MG63 (cell line): Measurements from ENCODE around the gene TMPRSS5. TPM values are rescaled to one million over a fixed set of nuclear protein-coding genes. Genes with fewer than 3 reads are reported as not detected.
"Not testable (repeated sequence)": the region's sequence is repeated elsewhere in the genome, so short reads cannot be mapped to it uniquely, and the experiment has no call there.

Experiments used
- DNase-seq: peaks from one replicate; pipeline ENCODE4 v3.0.0-alpha.2; 2020
- H3K27me3 ChIP-seq: fragments of 250-450 bp; sonication (Bioruptor Pico); 2 replicates; pipeline ENCODE4 v1.5.1; 2020; ENCODE audit warnings: mild to moderate bottlenecking, moderate library complexity
- H3K36me3 ChIP-seq: fragments of 250-450 bp; sonication (Bioruptor Pico); 2 replicates; pipeline ENCODE4 v1.5.1; 2020; ENCODE audit warnings: mild to moderate bottlenecking, moderate library complexity
- H3K4me3 ChIP-seq: fragments of 250-450 bp; sonication (Bioruptor Pico); 2 replicates; pipeline ENCODE4 v1.5.1; 2020; ENCODE audit warnings: mild to moderate bottlenecking, moderate library complexity
- H3K9me3 ChIP-seq: fragments of 250-450 bp; sonication (Bioruptor Pico); 2 replicates; pipeline ENCODE4 v1.5.1; 2020; ENCODE audit warnings: mild to moderate bottlenecking, moderate library complexity
- total RNA-seq: library from RNA; depleted of rRNA; stranded (reverse); fragments of >200 nt; shearing (Covaris generic); gene quantifications from 2 replicates; pipeline ENCODE4 v1.2.3, GENCODE V29; 2014; ENCODE audit warnings: low replicate concordance

TMPRSS5 gene
- total RNA-seq, 1 experiment from 2014 or later: not detected

GRCh38 chr11:113715273-113715672, 9.2 kb upstream of the TMPRSS5 start:
- Histone ChIP-seq H3K9me3 (no peaks in the 10 kb centered on the region), H3K27me3 (no peaks in the 10 kb centered on the region), H3K36me3 (peaks cover 5% of the 10 kb centered on the region; the same call in 1 of the 2 replicates), H3K4me3 (no peak overlapping the region)
- DNase-seq: no peak

GRCh38 chr11:113710989-113711388, 4.9 kb upstream of the TMPRSS5 start:
- no peak for DNase-seq
- Histone ChIP-seq H3K27me3 (no peaks in the 10 kb centered on the region), H3K9me3 (no peaks in the 10 kb centered on the region), H3K4me3 (no peak overlapping the region), H3K36me3 (peaks cover 5% of the 10 kb centered on the region)

GRCh38 chr11:113703551-113703950, 2.6 kb downstream of the TMPRSS5 start:
- not testable (repeated sequence) for DNase-seq, H3K9me3 ChIP-seq

DNA sequence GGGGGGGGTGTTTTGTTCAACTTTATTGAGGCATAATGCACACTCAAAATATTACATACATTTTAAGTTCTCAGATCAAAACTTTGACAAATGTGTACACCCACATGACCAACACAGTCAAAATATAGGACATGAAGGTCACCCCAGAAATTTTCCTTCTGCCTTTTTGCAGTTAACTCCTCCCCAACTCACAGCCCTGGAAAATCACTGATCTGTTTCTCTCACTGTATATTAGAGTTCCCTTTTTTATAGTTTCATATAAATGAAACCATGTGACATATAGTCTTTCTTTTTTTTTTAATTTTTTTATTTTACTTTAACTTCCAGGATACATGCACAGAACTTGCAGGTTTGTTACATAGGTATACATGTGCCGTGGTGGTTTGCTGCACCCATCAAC, 4.6 kb downstream of the TMPRSS5 start:
- Histone ChIP-seq H3K4me3 (no peak overlapping the region), H3K9me3 (no peaks in the 10 kb centered on the region), H3K36me3 (no peaks in the 10 kb centered on the region), H3K27me3 (no peaks in the 10 kb centered on the region)
- DNase-seq: no peak

More at GRCh38 chr11:113703551-113703950, 2.6 kb downstream of the TMPRSS5 start:
- H3K27me3 ChIP-seq, H3K36me3 ChIP-seq, H3K4me3 ChIP-seq: not testable (repeated sequence)

DNA sequence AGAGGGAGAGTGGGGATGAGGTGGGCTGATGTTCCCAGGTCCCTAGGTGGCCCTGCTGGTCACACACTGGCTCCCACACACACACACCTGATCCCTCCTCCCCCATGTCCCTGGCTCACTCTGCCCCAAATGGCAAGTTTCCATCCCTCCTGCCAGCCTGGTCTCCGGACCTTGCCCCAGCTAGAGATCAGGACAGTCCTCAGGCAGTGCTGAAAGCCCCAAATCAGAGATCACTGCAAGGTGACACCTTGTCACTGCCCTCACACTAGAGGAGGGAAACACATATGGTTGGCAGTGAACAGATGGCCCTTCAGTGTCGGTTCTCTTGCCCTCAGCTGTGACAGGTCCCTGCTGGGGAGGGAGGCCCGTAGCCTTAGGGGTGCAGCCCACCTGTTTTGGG, 7.6 kb downstream of the TMPRSS5 start:
- H3K27me3 ChIP-seq: no peaks in the 10 kb centered on the region
- DNase-seq: no peak
- no peaks in the 10 kb centered on the region for H3K36me3 ChIP-seq
- no peaks in the 10 kb centered on the region for H3K9me3 ChIP-seq
- H3K4me3 ChIP-seq: no peak overlapping the region

DNA sequence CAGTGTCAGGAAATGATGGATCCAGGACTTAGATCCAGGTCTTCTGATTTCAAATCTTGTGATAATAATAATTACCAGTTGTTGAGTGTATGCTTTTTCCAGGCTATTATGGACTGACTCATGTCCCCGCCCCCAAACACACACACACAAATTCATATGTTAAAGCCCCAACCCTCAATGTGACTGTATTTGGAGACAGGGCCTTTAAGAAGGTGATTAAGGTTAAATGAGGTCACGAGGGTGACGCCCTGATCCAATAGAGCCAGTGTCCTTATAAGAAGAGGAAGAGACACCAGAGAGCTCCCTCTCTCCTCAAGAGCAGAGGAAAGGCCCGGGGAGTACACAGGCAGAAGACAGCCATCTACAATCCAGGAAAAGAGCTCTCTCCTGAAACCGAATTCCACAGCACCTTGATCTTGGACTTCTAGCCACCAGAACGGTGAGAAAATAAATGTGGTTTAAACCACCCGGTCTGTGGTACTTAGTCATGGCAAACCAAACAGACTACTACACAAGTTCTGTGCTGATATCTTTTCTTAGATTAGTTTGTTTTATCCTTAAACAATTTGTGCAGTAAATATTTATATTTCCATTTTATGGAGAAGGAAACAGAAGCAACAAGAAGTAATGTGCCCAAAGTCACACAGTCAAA, 8.2 kb downstream of the TMPRSS5 start:
- H3K36me3 ChIP-seq: no peaks in the 10 kb centered on the region
- no peak for DNase-seq
- H3K4me3 ChIP-seq: no peak overlapping the region
- no peaks in the 10 kb centered on the region for H3K9me3 ChIP-seq
- H3K27me3 ChIP-seq: no peaks in the 10 kb centered on the region

DNA sequence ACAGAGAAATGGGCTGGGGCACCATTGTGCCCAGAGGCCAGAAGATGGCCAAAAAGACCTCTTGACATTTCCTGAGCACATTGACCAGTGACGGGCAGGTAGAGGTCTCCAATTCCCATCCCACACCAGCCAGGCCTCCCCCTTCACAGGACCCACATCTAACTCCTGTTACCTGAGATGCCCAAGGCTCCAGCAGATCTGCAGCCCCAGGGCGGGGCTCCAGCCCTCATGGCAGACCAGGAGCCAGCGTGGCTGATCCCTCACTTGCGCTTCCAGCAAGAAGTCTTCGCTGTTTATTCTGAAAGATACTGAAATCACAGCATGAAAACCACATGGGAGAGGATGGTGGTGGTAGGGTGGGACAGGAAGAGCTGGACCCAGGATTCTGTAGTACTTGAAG, 9.0 kb downstream of the TMPRSS5 start:
- Histone ChIP-seq H3K27me3 (no peaks in the 10 kb centered on the region), H3K9me3 (no peaks in the 10 kb centered on the region), H3K4me3 (no peak overlapping the region), H3K36me3 (no peaks in the 10 kb centered on the region)
- no peak for DNase-seq

- Histone ChIP-seq H3K27me3 (no peaks in the 10 kb centered on the region), H3K36me3 (no peaks in the 10 kb centered on the region), H3K4me3 (no peak overlapping the region), H3K9me3 (no peaks in the 10 kb centered on the region)
- no peak for DNase-seq
These were observed 10.9 kb downstream of the TMPRSS5 start for GRCh38 chr11:113695207-113695606.

DNA sequence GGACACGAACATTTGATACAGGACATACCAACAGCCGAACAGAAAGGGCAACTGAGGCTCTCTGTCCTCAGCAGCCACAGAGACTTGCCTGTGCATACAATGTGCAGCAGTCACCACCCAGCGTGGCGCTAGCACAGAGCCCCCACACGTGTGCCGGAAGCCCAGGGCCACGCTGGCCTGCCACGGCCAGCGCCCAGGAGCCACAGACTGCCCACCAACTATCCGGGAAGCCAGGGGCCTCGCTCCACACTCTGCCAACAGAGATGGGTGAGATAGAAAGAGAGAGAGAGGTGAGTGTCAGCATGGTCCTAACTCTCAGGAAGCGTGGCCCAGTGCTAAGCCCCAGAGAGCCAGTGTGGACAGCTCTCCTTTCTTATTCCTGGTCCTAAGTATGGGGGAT, 11.7 kb downstream of the TMPRSS5 start:
- DNase-seq: no peak
- H3K4me3 ChIP-seq: no peak overlapping the region
- H3K9me3 ChIP-seq: no peaks in the 10 kb centered on the region
- H3K36me3 ChIP-seq: no peaks in the 10 kb centered on the region
- no peaks in the 10 kb centered on the region for H3K27me3 ChIP-seq

- Histone ChIP-seq H3K27me3 (no peaks in the 10 kb centered on the region), H3K4me3 (no peak overlapping the region), H3K9me3 (no peaks in the 10 kb centered on the region), H3K36me3 (no peaks in the 10 kb centered on the region)
- DNase-seq: no peak
These were observed 13.1 kb downstream of the TMPRSS5 start for GRCh38 chr11:113693030-113693429.

GRCh38 chr11:113690619-113691569, 15.2 kb downstream of the TMPRSS5 start:
- H3K4me3 ChIP-seq: no peak overlapping the region
- H3K36me3 ChIP-seq: no peaks in the 10 kb centered on the region
- DNase-seq: peak; percentile 97
- H3K27me3 ChIP-seq: no peaks in the 10 kb centered on the region
- no peaks in the 10 kb centered on the region for H3K9me3 ChIP-seq

- H3K4me3 ChIP-seq: no peak overlapping the region
- H3K9me3 ChIP-seq: no peaks in the 10 kb centered on the region
- H3K27me3 ChIP-seq: no peaks in the 10 kb centered on the region
- no peak for DNase-seq
- H3K36me3 ChIP-seq: no peaks in the 10 kb centered on the region
These were observed 16.1 kb downstream of the TMPRSS5 start for GRCh38 chr11:113689768-113690618.

- H3K9me3 ChIP-seq: no peaks in the 10 kb centered on the region
- DNase-seq: no peak
- H3K4me3 ChIP-seq: no peak overlapping the region
- H3K36me3 ChIP-seq: no peaks in the 10 kb centered on the region
- H3K27me3 ChIP-seq: no peaks in the 10 kb centered on the region
These were observed 20.3 kb downstream of the TMPRSS5 start for GRCh38 chr11:113685654-113686359.

DNA sequence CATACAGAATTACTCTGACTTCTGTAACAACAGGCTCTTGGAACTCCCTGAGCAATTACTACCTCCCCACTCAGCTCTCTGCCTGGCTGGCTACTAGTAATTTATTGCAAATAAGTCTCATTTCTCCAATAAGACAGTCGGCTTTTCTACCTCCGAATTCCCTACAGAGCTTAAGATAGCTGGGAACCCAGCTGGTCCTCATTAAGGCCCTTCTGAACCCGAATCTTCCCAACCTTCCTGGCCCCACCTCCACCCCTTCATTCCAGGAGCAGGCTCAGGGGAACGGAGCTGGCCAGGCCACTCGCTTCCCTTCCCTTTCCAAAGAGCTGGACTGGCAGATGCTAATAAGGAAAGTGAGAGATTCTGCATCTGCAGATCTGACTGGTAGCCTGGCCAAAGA, 21.6 kb downstream of the TMPRSS5 start:
- no peak for DNase-seq
- no peak overlapping the region for H3K4me3 ChIP-seq
- H3K27me3 ChIP-seq: no peaks in the 10 kb centered on the region
- H3K36me3 ChIP-seq: no peaks in the 10 kb centered on the region
- H3K9me3 ChIP-seq: no peaks in the 10 kb centered on the region

- Histone ChIP-seq H3K4me3 (no peak overlapping the region), H3K27me3 (no peaks in the 10 kb centered on the region), H3K36me3 (no peaks in the 10 kb centered on the region), H3K9me3 (no peaks in the 10 kb centered on the region)
- no peak for DNase-seq
These were observed 22.5 kb downstream of the TMPRSS5 start for GRCh38 chr11:113683481-113684046.

DNA sequence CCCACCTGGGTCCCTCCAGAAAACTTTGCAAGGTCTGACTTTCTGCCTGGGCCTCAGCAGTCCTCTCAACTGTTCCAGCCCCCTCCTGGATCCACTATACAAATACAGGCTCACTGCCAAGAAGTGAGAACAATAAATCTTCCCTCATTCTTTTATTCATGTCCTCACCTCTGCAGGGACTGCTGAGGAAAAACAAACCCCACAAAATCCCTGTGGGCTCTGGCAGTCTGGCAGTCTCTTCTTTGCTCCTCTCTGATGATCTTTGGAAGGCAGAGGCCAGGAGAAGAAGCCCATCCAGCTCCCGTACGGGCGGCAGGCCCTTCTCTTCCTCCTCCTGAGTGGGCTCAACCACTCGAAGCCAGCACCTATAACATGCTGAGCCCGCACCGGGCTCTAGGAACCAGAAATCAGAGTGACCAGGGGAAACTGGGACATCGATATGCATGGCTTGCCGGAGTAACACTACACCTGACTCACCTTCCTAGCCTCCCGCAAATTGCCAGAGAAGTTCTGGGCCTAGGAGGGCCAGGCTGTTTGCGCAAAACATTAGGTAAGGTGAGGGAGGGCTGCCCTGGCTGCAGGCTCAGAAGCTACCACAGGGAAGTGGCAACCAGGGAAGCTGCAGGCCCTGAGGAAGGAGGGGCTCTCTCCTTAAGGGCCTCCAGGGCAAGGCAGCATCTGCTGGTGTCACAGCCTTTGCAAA, 24.2 kb downstream of the TMPRSS5 start:
- no peaks in the 10 kb centered on the region for H3K36me3 ChIP-seq
- DNase-seq: no peak
- no peaks in the 10 kb centered on the region for H3K27me3 ChIP-seq
- no peaks in the 10 kb centered on the region for H3K9me3 ChIP-seq
- no peak overlapping the region for H3K4me3 ChIP-seq
